ENCODE measurements around the gene KCNT1. TPM values are rescaled to one million over a fixed set of nuclear protein-coding genes. Genes with fewer than 3 reads are reported as not detected.

The KCNT1 gene
- polyA plus RNA-seq, 1 experiment = not detected

- CTCF ChIA-PET = no interaction called here
- H3K27me3 ChIP-seq (ENCODE audit: control insufficient read depth, insufficient read depth, low read length) = no peaks in the 10 kb centered on the region
- POLR2A ChIA-PET = no interaction called here
Measured at GRCh38 chr9:135783540-135784245, 81.7 kb downstream of the KCNT1 start.

GRCh38 chr9:135785013-135785575 is 83.1 kb downstream of the KCNT1 start:
- POLR2A ChIA-PET = no interaction called here

More at GRCh38 chr9:135783540-135784245, 81.7 kb downstream of the KCNT1 start:
- TF ChIP-seq CTCF (IDR thresholded peaks at IDR 0.05; ENCODE audit: insufficient read depth, low read depth, low read length) = no peak
- H3K4me3 ChIP-seq (ENCODE audit: low read depth, low read length) = no peak overlapping the region
- H3K36me3 ChIP-seq (ENCODE audit: control insufficient read depth, insufficient read depth, low read length) = no peaks in the 10 kb centered on the region
- no peak for DNase-seq (ENCODE audit: low read depth)

GRCh38 chr9:135786146-135786690 is 84.2 kb downstream of the KCNT1 start:
- TF ChIP-seq CTCF (IDR thresholded peaks at IDR 0.05; ENCODE audit: insufficient read depth, low read depth, low read length) = no peak
- Histone ChIP-seq H3K27me3 (ENCODE audit: control insufficient read depth, insufficient read depth, low read length) (no peaks in the 10 kb centered on the region), H3K36me3 (ENCODE audit: control insufficient read depth, insufficient read depth, low read length) (no peaks in the 10 kb centered on the region), H3K4me3 (ENCODE audit: low read depth, low read length) (no peak overlapping the region)
- CTCF ChIA-PET = interaction anchor here (1.0 kb wide), 1 partner anchor 11 kb away, joined by 4 read pairs; no protein-coding TSS in a partner anchor
- POLR2A ChIA-PET = no interaction called here
- DNase-seq (ENCODE audit: low read depth) = no peak

More at GRCh38 chr9:135785013-135785575, 83.1 kb downstream of the KCNT1 start:
- Histone ChIP-seq H3K4me3 (ENCODE audit: low read depth, low read length) (no peak overlapping the region), H3K27me3 (ENCODE audit: control insufficient read depth, insufficient read depth, low read length) (no peaks in the 10 kb centered on the region), H3K36me3 (ENCODE audit: control insufficient read depth, insufficient read depth, low read length) (no peaks in the 10 kb centered on the region)
- DNase-seq (ENCODE audit: low read depth) = no peak
- CTCF ChIA-PET = no interaction called here
- no peak for TF ChIP-seq CTCF (IDR thresholded peaks at IDR 0.05; ENCODE audit: insufficient read depth, low read depth, low read length)

GRCh38 chr9:135787317-135787716 is 85.3 kb downstream of the KCNT1 start:
- Histone ChIP-seq H3K4me3 (ENCODE audit: low read depth, low read length) (no peak overlapping the region), H3K36me3 (ENCODE audit: control insufficient read depth, insufficient read depth, low read length) (no peaks in the 10 kb centered on the region), H3K27me3 (ENCODE audit: control insufficient read depth, insufficient read depth, low read length) (no peaks in the 10 kb centered on the region; the same call in 1 of the 2 replicates)
- no peak for DNase-seq (ENCODE audit: low read depth)
- ChIA-PET CTCF (interaction anchor here (1.2 kb wide), 1 partner anchor 10 kb away, joined by 5 read pairs; no protein-coding TSS in a partner anchor), POLR2A (no interaction called here)
- no peak for TF ChIP-seq CTCF (IDR thresholded peaks at IDR 0.05; ENCODE audit: insufficient read depth, low read depth, low read length)

- no peak for DNase-seq (ENCODE audit: low read depth)
- TF ChIP-seq CTCF (IDR thresholded peaks at IDR 0.05; ENCODE audit: insufficient read depth, low read depth, low read length) = no peak
- Histone ChIP-seq H3K36me3 (ENCODE audit: control insufficient read depth, insufficient read depth, low read length) (no peaks in the 10 kb centered on the region), H3K27me3 (ENCODE audit: control insufficient read depth, insufficient read depth, low read length) (no peaks in the 10 kb centered on the region; the same call in 1 of the 2 replicates), H3K4me3 (ENCODE audit: low read depth, low read length) (no peak overlapping the region)
- POLR2A ChIA-PET = no interaction called here
- CTCF ChIA-PET = interaction anchor here (1.2 to 1.6 kb wide), 2 partner anchors 9 to 10 kb away, joined by 5 to 7 read pairs; no protein-coding TSS in a partner anchor
Measured at GRCh38 chr9:135787776-135788575, 86.0 kb downstream of the KCNT1 start.

Measured in BJ (cell line).